Measurements from ENCODE around the gene MANSC1. TPM values are rescaled to one million over a fixed set of nuclear protein-coding genes. Genes with fewer than 3 reads are reported as not detected.
A peak's percentile ranks its signal among the peaks of the same experiment; 100 is the strongest.

The MANSC1 gene
- total and polyA plus RNA-seq, 2 experiments from 2014 or later = 8.2 to 12.2 TPM

DNA sequence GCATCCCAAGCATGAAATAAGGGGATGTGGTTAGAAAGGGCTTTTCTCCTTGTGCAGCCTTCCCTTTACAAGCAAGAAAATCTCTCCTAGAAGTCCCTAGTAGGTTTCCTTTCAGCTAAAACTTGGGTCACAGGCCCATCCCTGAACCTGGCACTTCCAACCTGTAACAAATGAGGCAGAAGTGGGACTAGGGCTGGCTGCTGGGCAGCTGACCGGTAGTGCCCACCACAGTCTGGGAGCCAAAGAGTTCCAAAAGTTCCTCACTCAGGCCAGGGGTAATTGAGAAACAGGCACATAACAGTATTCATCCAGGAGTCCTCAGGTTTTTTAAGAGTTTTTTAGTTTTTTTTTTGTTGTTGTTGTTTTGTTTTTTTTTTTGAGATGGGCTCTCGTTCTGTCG, 23.8 kb downstream of the MANSC1 start:
- Histone ChIP-seq H3F3A (ENCODE audit: insufficient read depth) (no peaks in the 10 kb centered on the region), H3K4me2 (ENCODE audit: unreplicated experiment) (no peak overlapping the region), H3K4me3 (no peak overlapping the region), H3K9me3 (ENCODE audit: low read depth) (no peaks in the 10 kb centered on the region), H3K27ac (no peak overlapping the region), H2AFZ (no peak overlapping the region), H3K36me3 (ENCODE audit: low read depth) (no peaks in the 10 kb centered on the region), H3K4me1 (ENCODE audit: insufficient read depth) (no peaks in the 10 kb centered on the region), H3K27me3 (replicated peaks; ENCODE audit: insufficient read depth) (no peaks in the 10 kb centered on the region), H3K79me2 (ENCODE audit: insufficient read depth) (no peaks in the 10 kb centered on the region), H3K9ac (no peak overlapping the region), H4K20me1 (ENCODE audit: insufficient read depth) (no peaks in the 10 kb centered on the region), H3K9me2 (ENCODE audit: insufficient read depth) (no peaks in the 10 kb centered on the region)
- 93 to 99% methylated on average over 3 of the region's 3 CpGs for WGBS, 2 experiments (ENCODE audit: low coverage in 1 of 2, low lambda C conversion rate in 2 of 2, missing lambda C conversion rate in 2 of 2)
- in situ Hi-C loops (cut with MboI) = loop anchor here (10.0 kb wide), 1 partner anchor 741 kb away; no protein-coding TSS in a partner anchor
- TF ChIP-seq EZH2 (IDR thresholded peaks at IDR 0.05; ENCODE audit: insufficient read depth, poor library complexity, severe bottlenecking) = no peak
- no peak for TF ChIP-seq EZH2phosphoT487 (IDR thresholded peaks at IDR 0.05; ENCODE audit: insufficient read depth, low read depth)
- DNase-seq = no peak

DNA sequence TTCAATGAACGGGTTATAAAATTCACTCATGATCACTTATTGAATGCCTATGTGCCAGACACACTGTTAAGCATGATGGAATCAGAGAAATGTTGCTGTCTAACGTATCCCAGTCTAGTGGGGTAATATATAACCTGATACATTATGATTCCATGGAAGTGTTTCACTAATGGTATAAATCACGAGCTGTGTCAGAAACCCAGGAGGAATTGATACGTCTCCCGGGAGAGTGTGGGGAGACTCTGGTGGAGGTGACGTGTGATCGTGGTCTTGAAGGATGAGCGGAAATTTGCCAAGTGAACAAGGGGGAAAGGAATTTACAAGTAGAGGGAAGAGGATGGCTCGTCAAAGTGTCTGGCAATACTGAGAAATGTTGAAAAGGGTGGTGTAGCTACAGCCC, 26.5 kb downstream of the MANSC1 start:
- Histone ChIP-seq H3K9me2 (ENCODE audit: insufficient read depth) (no peaks in the 10 kb centered on the region), H3K4me3 (no peak overlapping the region), H3K27ac (no peak overlapping the region), H3K79me2 (ENCODE audit: insufficient read depth) (no peaks in the 10 kb centered on the region), H3K9ac (no peak overlapping the region), H3F3A (ENCODE audit: insufficient read depth) (no peaks in the 10 kb centered on the region), H3K9me3 (ENCODE audit: low read depth) (no peaks in the 10 kb centered on the region), H3K27me3 (replicated peaks; ENCODE audit: insufficient read depth) (no peaks in the 10 kb centered on the region), H3K4me1 (ENCODE audit: insufficient read depth) (peaks cover 14% of the 10 kb centered on the region), H3K36me3 (ENCODE audit: low read depth) (no peaks in the 10 kb centered on the region), H4K20me1 (ENCODE audit: insufficient read depth) (no peaks in the 10 kb centered on the region), H2AFZ (no peak overlapping the region), H3K4me2 (ENCODE audit: unreplicated experiment) (no peak overlapping the region)
- in situ Hi-C loops (cut with MboI) = loop anchor here (10.0 kb wide), 1 partner anchor 739 kb away; no protein-coding TSS in a partner anchor
- peak; percentile 10 for DNase-seq
- 61 to 65% methylated on average over 9 of the region's 9 CpGs for WGBS, 2 experiments (ENCODE audit: low coverage in 1 of 2, low lambda C conversion rate in 2 of 2, missing lambda C conversion rate in 2 of 2)
- no peak for TF ChIP-seq EZH2 (IDR thresholded peaks at IDR 0.05; ENCODE audit: insufficient read depth, poor library complexity, severe bottlenecking)

- Histone ChIP-seq H3K4me3 (no peak overlapping the region), H3K36me3 (ENCODE audit: low read depth) (no peaks in the 10 kb centered on the region), H3F3A (ENCODE audit: insufficient read depth) (no peaks in the 10 kb centered on the region), H3K9me2 (ENCODE audit: insufficient read depth) (no peaks in the 10 kb centered on the region), H3K9ac (no peak overlapping the region), H3K4me2 (ENCODE audit: unreplicated experiment) (no peak overlapping the region), H2AFZ (no peak overlapping the region), H3K4me1 (ENCODE audit: insufficient read depth) (peaks cover 14% of the 10 kb centered on the region), H3K27me3 (replicated peaks; ENCODE audit: insufficient read depth) (no peaks in the 10 kb centered on the region), H3K27ac (no peak overlapping the region), H4K20me1 (ENCODE audit: insufficient read depth) (no peaks in the 10 kb centered on the region), H3K9me3 (ENCODE audit: low read depth) (no peaks in the 10 kb centered on the region), H3K79me2 (ENCODE audit: insufficient read depth) (no peaks in the 10 kb centered on the region)
- 71 to 95% methylated on average over 4 of the region's 4 CpGs for WGBS, 2 experiments (ENCODE audit: low coverage in 1 of 2, low lambda C conversion rate in 2 of 2, missing lambda C conversion rate in 2 of 2)
- in situ Hi-C loops (cut with MboI) = loop anchor here (10.0 kb wide), 1 partner anchor 738 kb away; no protein-coding TSS in a partner anchor
- DNase-seq = no peak
- no peak for TF ChIP-seq EZH2phosphoT487 (IDR thresholded peaks at IDR 0.05; ENCODE audit: insufficient read depth, low read depth)
- TF ChIP-seq EZH2 (IDR thresholded peaks at IDR 0.05; ENCODE audit: insufficient read depth, poor library complexity, severe bottlenecking) = no peak
Measured at GRCh38 chr12:12323118-12323517, 26.9 kb downstream of the MANSC1 start.

GRCh38 chr12:12319451-12320183, 30.4 kb downstream of the MANSC1 start:
- H4K20me1 ChIP-seq (ENCODE audit: insufficient read depth) = no peaks in the 10 kb centered on the region
- TF ChIP-seq EZH2phosphoT487 (IDR thresholded peaks at IDR 0.05; ENCODE audit: insufficient read depth, low read depth) (no peak), EZH2 (IDR thresholded peaks at IDR 0.05; ENCODE audit: insufficient read depth, poor library complexity, severe bottlenecking) (no peak)
- H3K27me3 ChIP-seq (replicated peaks; ENCODE audit: insufficient read depth) = no peaks in the 10 kb centered on the region
- H3K27ac ChIP-seq = no peak overlapping the region
- peak; percentile 23 for DNase-seq
- H3K9me2 ChIP-seq (ENCODE audit: insufficient read depth) = no peaks in the 10 kb centered on the region
- WGBS, 2 experiments (ENCODE audit: low coverage in 1 of 2, low lambda C conversion rate in 2 of 2, missing lambda C conversion rate in 2 of 2) = 26 to 27% methylated on average over 9 of the region's 9 CpGs
- H3K4me1 ChIP-seq (ENCODE audit: insufficient read depth) = peaks cover 14% of the 10 kb centered on the region
- in situ Hi-C loops (cut with MboI) = loop anchor here (10.0 kb wide), 1 partner anchor 735 kb away; no protein-coding TSS in a partner anchor
- H2AFZ ChIP-seq = peak overlapping the region; percentile 88
- no peaks in the 10 kb centered on the region for H3K79me2 ChIP-seq (ENCODE audit: insufficient read depth)
- no peaks in the 10 kb centered on the region for H3F3A ChIP-seq (ENCODE audit: insufficient read depth)
- H3K36me3 ChIP-seq (ENCODE audit: low read depth) = no peaks in the 10 kb centered on the region
- no peaks in the 10 kb centered on the region for H3K9me3 ChIP-seq (ENCODE audit: low read depth)
- H3K4me2 ChIP-seq (ENCODE audit: unreplicated experiment) = peak overlapping the region; percentile 79
- H3K4me3 ChIP-seq = peak overlapping the region; percentile 60
- peak overlapping the region; percentile 36 for H3K9ac ChIP-seq

Measured in GM23248 (cell line).